GM21723 (cell line): Measurements from ENCODE around the gene MYO16.
A peak's percentile ranks its signal among the peaks of the same experiment; 100 is the strongest.

ENCODE experiments used
- ATAC-seq: cut with Tn5 transposase; IDR thresholded peaks from one replicate; pipeline ENCODE4 v1.9.1; 2021; ENCODE audit warnings: mild to moderate bottlenecking, moderate library complexity; ENCODE audit not compliant: unreplicated experiment

Gene MYO16

GRCh38 chr13:109110159-109110558 lies 480.7 kb downstream of the MYO16 start:
- no peak for ATAC-seq

GRCh38 chr13:109111141-109111540 lies 481.7 kb downstream of the MYO16 start:
- no peak for ATAC-seq

- peak; percentile 94 for ATAC-seq
These were observed 484.0 kb downstream of the MYO16 start for GRCh38 chr13:109113427-109113826.

GRCh38 chr13:109114162-109114561 lies 484.8 kb downstream of the MYO16 start:
- ATAC-seq: no peak

- ATAC-seq: no peak
These were observed 485.6 kb downstream of the MYO16 start for GRCh38 chr13:109114991-109115390.

GRCh38 chr13:109118521-109118920 lies 489.1 kb downstream of the MYO16 start:
- no peak for ATAC-seq

- no peak for ATAC-seq
These were observed 490.5 kb downstream of the MYO16 start for GRCh38 chr13:109119896-109120295.

GRCh38 chr13:109121826-109122225 lies 492.4 kb downstream of the MYO16 start:
- ATAC-seq: no peak

GRCh38 chr13:109123971-109124370 lies 494.6 kb downstream of the MYO16 start:
- ATAC-seq: no peak

- no peak for ATAC-seq
These were observed 496.8 kb downstream of the MYO16 start for GRCh38 chr13:109126178-109126577.

- no peak for ATAC-seq
These were observed 497.7 kb downstream of the MYO16 start for GRCh38 chr13:109126891-109127641.

- no peak for ATAC-seq
These were observed 498.7 kb downstream of the MYO16 start for GRCh38 chr13:109128121-109128520.

- ATAC-seq: no peak
These were observed 500.9 kb downstream of the MYO16 start for GRCh38 chr13:109130093-109130835.

- peak; percentile 90 for ATAC-seq
These were observed 502.4 kb downstream of the MYO16 start for GRCh38 chr13:109131698-109132257.

- ATAC-seq: no peak
These were observed 505.6 kb downstream of the MYO16 start for GRCh38 chr13:109135018-109135417.

GRCh38 chr13:109136873-109137272 lies 507.5 kb downstream of the MYO16 start:
- ATAC-seq: no peak

GRCh38 chr13:109139346-109139745 lies 509.9 kb downstream of the MYO16 start:
- no peak for ATAC-seq

- no peak for ATAC-seq
These were observed 510.6 kb downstream of the MYO16 start for GRCh38 chr13:109140054-109140453.

- ATAC-seq: no peak
These were observed 511.3 kb downstream of the MYO16 start for GRCh38 chr13:109140479-109141349.

- no peak for ATAC-seq
These were observed 512.3 kb downstream of the MYO16 start for GRCh38 chr13:109141706-109142105.
